Astrocyte of the cerebellum (primary cell): ENCODE results near the gene EYA4.
A peak's percentile ranks its signal among the peaks of the same experiment; 100 is the strongest.

ENCODE experiments used
- DNase-seq: peaks from one replicate; pipeline ENCODE4 v3.0.0-alpha.2; 2011; ENCODE audit warnings: low read depth
- H3K4me3 ChIP-seq: 2 replicates; pipeline ENCODE4 v1.5.1; 2011; ENCODE audit warnings: mild to moderate bottlenecking, low read depth, low read length, moderate library complexity
- CTCF ChIP-seq: IDR thresholded peaks from 2 replicates; pipeline ENCODE4 v1.5.1; 2012; ENCODE audit warnings: low read length, low read depth, moderate library complexity, mild to moderate bottlenecking; ENCODE audit errors: missing control alignments
- in situ Hi-C: cut with HindIII; loops from 2 replicates; pipeline ENCODE4 v1.10.0; 2017; ENCODE audit warnings: low sequenced_read_pairs

Gene EYA4

GRCh38 chr6:133277228-133277899 is 36.2 kb downstream of the EYA4 start:
- in situ Hi-C loops: no loop called here
- TF ChIP-seq CTCF: no peak
- H3K4me3 ChIP-seq: no peak overlapping the region
- no peak for DNase-seq

- DNase-seq: no peak
- in situ Hi-C loops: no loop called here
- no peak overlapping the region for H3K4me3 ChIP-seq
- TF ChIP-seq CTCF: no peak
Measured at GRCh38 chr6:133277900-133278545, 36.9 kb downstream of the EYA4 start.

GRCh38 chr6:133286765-133287164 is 45.6 kb downstream of the EYA4 start:
- DNase-seq: no peak
- peak; percentile 42 for TF ChIP-seq CTCF
- in situ Hi-C loops: no loop called here
- no peak overlapping the region for H3K4me3 ChIP-seq

- H3K4me3 ChIP-seq: no peak overlapping the region
- DNase-seq: no peak
- no peak for TF ChIP-seq CTCF
- in situ Hi-C loops: no loop called here
Measured at GRCh38 chr6:133288662-133289061, 47.5 kb downstream of the EYA4 start.

- no peak for TF ChIP-seq CTCF
- DNase-seq: no peak
- in situ Hi-C loops: no loop called here
- H3K4me3 ChIP-seq: no peak overlapping the region
Measured at GRCh38 chr6:133289733-133290306, 48.7 kb downstream of the EYA4 start.

GRCh38 chr6:133290930-133291329 is 49.8 kb downstream of the EYA4 start:
- in situ Hi-C loops: no loop called here
- no peak for DNase-seq
- H3K4me3 ChIP-seq: no peak overlapping the region
- TF ChIP-seq CTCF: no peak
